SK-N-SH treated with all-trans-retinoic acid at 6 μM for 48 hours (cell line): ENCODE measurements around the gene FTO.

Source experiments
- ESRRG ChIP-seq: fragments of 250-450 bp; sonication (Bioruptor Pico); IDR thresholded peaks from 2 replicates; pipeline ENCODE4 v1.6.1; 2021; ENCODE audit warnings: mild to moderate bottlenecking
- GLIS3 ChIP-seq: fragments of 250-450 bp; sonication (Bioruptor Pico); IDR thresholded peaks from 2 replicates; pipeline ENCODE4 v1.5.0; 2020; ENCODE audit warnings: mild to moderate bottlenecking, moderate library complexity
- PPARA ChIP-seq: fragments of 250-450 bp; sonication (Bioruptor Pico); IDR thresholded peaks from 2 replicates; pipeline ENCODE4 v1.5.0; 2020; ENCODE audit warnings: mild to moderate bottlenecking, borderline replicate concordance
- SNAI2 ChIP-seq: fragments of 250-450 bp; sonication (Bioruptor Pico); IDR thresholded peaks from 2 replicates; pipeline ENCODE4 v1.5.0; 2020; ENCODE audit warnings: mild to moderate bottlenecking, moderate library complexity
- ZFP3 ChIP-seq: fragments of 250-450 bp; sonication (Bioruptor Pico); IDR thresholded peaks from 2 replicates; pipeline ENCODE4 v1.5.0; 2020; ENCODE audit warnings: mild to moderate bottlenecking, moderate library complexity
- ZNF565 ChIP-seq: fragments of 450-650 bp; formaldehyde crosslinking; conservative IDR thresholded peaks from 2 replicates; pipeline ENCODE4 v1.5.0; 2020; ENCODE audit warnings: low read depth, mild to moderate bottlenecking, moderate library complexity
- ZNF70 ChIP-seq: fragments of 450-650 bp; formaldehyde crosslinking; IDR thresholded peaks from 2 replicates; pipeline ENCODE4 v1.5.0; 2020; ENCODE audit warnings: mild to moderate bottlenecking, moderate library complexity

DNA sequence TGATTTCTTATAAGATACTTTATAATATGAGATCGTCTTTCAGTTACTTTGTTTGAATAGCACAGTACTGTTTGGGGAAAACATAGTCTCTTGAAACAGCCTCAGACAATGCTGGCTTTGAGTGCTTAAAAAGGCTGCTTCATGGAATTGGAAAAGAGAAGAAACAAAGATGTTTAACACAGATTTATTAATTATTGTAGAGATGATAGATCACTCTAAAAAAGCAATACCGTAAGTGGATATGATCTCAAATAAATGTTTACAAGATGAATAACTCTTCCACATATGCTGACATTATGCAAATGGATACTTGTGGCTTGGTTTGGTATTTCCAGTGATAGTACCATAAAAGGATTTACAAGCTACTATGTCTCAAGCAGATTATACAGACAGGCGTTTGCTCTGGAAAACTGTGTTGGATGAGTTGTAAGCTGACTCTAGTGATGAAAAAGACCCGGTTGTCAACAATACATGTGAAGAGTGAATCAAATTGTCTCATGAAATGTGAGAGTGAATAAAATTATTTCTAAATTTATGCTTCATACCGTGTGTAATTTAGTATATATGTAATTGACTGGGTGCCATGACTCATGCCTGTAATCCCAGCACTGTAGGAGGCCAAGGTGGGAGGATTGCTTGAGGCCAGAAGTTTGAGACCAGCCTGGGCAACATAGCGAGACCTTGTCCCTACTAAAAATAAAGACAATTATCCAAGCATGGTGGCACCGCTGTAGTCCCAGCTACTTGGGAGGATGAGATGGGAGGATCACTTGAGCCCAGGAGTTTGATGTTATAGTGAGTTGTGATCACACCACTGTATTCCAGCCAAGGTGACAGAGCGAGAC is 105.4 kb downstream of the FTO start:
- TF ChIP-seq SNAI2 (CRISPR knock-in tag) (no peak), PPARA (CRISPR knock-in tag) (no peak), ESRRG (CRISPR knock-in tag) (no peak), ZNF565 (CRISPR knock-in tag) (no peak), GLIS3 (CRISPR knock-in tag) (no peak), ZFP3 (CRISPR knock-in tag) (no peak), ZNF70 (CRISPR knock-in tag) (no peak)
